Erythroblast (primary cell): ENCODE measurements around the gene RHAG.

Source experiments
- GATA1 ChIP-seq: IDR thresholded peaks from 2 replicates; pipeline ENCODE4 v1.6.1; 2011; ENCODE audit warnings: low read depth, mild to moderate bottlenecking, control low read depth, low read length, moderate library complexity
- POLR2A ChIP-seq: IDR thresholded peaks from 2 replicates; pipeline ENCODE4 v1.6.1; 2011; ENCODE audit warnings: mild to moderate bottlenecking, low read length

DNA sequence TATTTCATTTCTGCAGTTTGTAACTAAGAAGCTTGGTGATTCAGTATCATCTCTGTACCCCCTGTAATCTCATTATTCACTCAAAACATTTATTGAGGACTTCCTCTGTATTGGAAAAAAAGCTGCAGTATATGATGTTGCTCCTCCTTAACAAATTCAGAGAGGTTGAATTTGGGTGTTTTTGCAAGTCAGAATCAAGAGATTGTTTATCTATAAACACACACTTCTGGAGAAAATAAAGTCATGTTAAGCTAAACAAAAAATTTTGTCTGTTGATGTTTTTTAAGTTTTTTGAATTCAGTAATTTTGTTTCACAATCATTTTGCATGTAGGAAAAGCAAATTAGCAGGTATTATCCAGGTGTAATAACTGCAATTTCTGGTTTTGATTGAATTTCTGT lies 11.4 kb upstream of the RHAG start:
- TF ChIP-seq POLR2A (no peak), GATA1 (no peak)
